GM18520 (cell line): Measurements from ENCODE around the gene CDC42SE1.
A peak's percentile ranks its signal among the peaks of the same experiment; 100 is the strongest.

Experiments used
- ATAC-seq: cut with Tn5 transposase; IDR thresholded peaks from one replicate; pipeline ENCODE4 v1.9.1; 2021; ENCODE audit not compliant: unreplicated experiment

Gene CDC42SE1

GRCh38 chr1:151009674-151010345 lies 49.6 kb downstream of the CDC42SE1 start:
- no peak for ATAC-seq

GRCh38 chr1:151009206-151009587 lies 50.2 kb downstream of the CDC42SE1 start:
- no peak for ATAC-seq

DNA sequence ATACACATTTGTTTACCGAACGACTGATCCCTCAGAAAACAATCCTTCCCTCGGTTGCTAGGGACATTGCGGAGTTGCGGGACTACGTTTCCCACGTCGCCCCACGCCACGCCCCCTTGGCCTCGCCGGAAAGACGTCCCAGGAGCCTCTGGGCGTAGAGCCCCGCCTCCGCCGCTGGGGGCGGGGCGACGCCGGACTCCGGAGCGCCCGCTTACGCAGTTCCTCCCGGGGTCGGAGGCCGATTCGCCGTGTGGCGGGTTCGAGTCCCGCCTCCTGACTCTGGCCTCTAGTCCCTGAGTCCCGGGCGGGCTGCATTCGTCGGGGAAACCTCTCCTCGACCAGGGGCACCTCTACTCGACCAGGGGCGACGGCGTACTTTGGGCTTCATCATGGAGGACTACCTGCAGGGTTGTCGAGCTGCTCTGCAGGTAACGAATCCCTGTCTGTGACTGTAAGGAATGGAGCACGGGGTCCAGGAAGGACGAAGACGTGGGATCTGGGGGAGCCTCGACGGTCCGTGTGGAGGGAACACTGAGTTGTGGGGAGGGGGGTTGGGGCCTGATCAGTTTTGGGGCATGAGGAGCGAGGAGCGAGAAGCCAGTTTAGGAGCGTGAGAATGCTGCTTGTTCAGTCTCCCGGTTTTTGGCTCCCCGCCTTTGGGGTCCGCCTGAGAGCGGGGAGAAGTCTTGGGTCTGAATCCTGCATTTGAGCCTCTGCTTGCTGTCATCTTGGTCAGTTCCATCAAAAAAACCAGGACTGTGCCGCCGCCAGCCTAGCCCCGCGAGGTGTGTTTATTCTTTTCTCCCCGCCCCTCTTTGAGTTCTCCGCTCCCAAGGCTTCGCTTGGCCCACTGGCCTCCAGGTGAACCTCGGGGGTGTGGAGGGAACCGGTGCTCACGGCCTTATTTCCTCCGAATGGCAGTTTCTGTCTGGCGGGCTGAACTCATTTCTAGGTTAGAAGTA lies 50.9 kb downstream of the CDC42SE1 start, which contains the start of gene PRUNE1:
Gene PRUNE1, plus strand, starts transcription at position 206 of the 962 bp plus-strand sequence. Its CDS starts 184 bp downstream, at position 390.
- ATAC-seq: peak; percentile 64

- ATAC-seq: no peak
These were observed 51.6 kb downstream of the CDC42SE1 start for GRCh38 chr1:151007853-151008243.

- no peak for ATAC-seq
These were observed 52.9 kb downstream of the CDC42SE1 start, which contains the start of gene MINDY1 for GRCh38 chr1:151006327-151007052. Gene MINDY1, minus strand, starts transcription at chr1:151006902. Its CDS starts 4,285 bp downstream, at chr1:151002617.

DNA sequence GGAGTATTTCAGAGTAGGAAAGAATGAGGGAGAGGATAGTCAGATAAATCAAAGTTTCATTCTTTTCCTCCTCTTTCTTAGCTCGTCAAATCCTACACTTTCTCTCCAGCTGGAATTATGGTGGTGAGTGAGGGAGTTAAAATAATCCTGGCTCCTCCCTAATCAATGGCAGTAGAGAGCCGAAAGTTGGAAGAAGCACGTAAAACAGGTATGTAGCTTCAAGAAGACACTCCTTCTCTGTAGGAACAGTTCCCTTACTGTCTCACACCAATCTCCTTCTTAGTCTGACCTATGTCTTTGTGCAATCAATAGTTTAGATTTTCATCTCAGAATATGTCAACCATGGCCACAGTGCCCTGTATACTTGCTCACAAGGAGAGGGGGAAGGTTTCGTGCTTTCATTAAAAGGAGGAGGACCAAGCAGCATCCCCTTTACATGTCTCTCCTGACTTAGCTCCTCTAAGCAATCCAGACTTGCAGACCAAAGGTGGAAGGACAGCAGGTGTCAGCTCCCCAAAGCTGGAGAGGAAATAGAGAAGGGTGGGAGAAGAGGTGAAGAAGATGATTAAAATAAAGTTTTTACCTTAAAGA lies 53.6 kb downstream of the CDC42SE1 start:
- ATAC-seq: no peak

DNA sequence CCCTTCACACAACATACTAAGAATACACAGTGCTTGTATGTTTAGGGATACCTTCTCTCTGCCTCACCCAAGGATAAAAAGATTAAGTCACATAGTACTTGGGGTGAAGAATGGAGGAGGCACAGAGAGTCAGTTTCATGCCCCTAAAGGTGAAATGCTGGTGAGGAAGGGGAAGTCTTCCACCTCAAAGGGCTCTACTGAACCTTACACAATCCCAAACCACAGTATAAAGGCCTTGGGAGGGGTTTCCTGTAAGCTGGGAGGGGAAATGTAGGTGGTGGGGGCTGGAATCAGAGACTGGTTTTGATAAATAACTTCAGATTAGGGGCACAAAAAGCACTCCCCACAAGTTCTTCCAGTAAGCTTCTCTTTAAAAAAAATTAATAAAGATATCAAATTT lies 56.2 kb downstream of the CDC42SE1 start:
- no peak for ATAC-seq

DNA sequence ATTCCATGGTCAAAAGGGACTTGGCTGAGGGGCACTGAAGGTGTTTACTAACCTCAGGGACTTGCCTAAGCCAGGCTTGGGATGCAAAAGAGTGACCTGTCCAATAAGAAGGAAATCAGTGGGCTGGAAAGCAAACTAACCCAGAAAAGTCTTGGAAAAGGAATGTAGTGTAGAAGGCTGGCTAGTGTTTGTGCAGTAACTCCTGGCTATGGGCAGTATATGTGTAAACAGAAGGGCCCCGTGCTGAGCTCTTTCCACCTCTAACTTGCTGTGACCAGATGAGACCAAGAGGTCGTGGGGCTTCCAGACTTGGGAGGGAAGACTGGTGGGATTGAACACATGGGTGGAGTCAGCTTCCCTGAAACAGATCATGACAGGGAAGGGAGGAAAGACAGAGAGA lies 56.8 kb downstream of the CDC42SE1 start:
- ATAC-seq: no peak

GRCh38 chr1:151002051-151002450 lies 57.4 kb downstream of the CDC42SE1 start:
- ATAC-seq: no peak

DNA sequence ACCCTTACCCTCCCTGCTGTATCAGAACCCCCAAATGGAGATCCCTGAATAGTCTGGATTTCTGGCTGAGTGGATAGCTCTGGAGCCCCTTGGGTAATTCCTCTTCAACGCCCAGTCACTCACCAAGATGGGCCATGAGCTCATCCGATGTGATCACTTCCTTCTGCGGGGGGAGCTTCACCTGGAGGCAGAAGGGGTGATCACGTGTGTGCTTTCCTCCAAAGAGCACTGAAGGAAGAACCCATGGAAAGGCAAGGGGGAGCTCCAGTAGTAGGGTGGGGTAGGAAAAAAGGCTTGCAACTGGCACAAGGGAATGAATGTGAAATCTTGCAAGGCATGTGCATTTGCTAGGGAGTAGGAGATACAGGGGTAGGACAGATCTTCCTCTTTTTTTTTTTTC lies 57.8 kb downstream of the CDC42SE1 start:
- no peak for ATAC-seq
